Fibroblast of gingiva (primary cell): ENCODE data around the gene CBFA2T3.

Experiments used
- DNase-seq: peaks from one replicate; pipeline ENCODE4 v3.0.0-alpha.2; 2011; ENCODE audit warnings: low read depth

The CBFA2T3 gene

GRCh38 chr16:88962478-88963152 lies 14.4 kb downstream of the CBFA2T3 start:
- DNase-seq = no peak

GRCh38 chr16:88961011-88961410 lies 16.0 kb downstream of the CBFA2T3 start:
- no peak for DNase-seq

- no peak for DNase-seq
These were observed 16.5 kb downstream of the CBFA2T3 start for GRCh38 chr16:88960516-88960915.

GRCh38 chr16:88959022-88959421 lies 18.0 kb downstream of the CBFA2T3 start:
- no peak for DNase-seq

- no peak for DNase-seq
These were observed 19.0 kb downstream of the CBFA2T3 start for GRCh38 chr16:88957887-88958577.

GRCh38 chr16:88957433-88957767 lies 19.6 kb downstream of the CBFA2T3 start:
- no peak for DNase-seq

GRCh38 chr16:88956546-88957432 lies 20.2 kb downstream of the CBFA2T3 start:
- DNase-seq = no peak

GRCh38 chr16:88955906-88956305 lies 21.1 kb downstream of the CBFA2T3 start:
- no peak for DNase-seq

GRCh38 chr16:88953003-88953690 lies 23.9 kb downstream of the CBFA2T3 start:
- no peak for DNase-seq

- DNase-seq = no peak
These were observed 25.0 kb downstream of the CBFA2T3 start for GRCh38 chr16:88951989-88952388.

- no peak for DNase-seq
These were observed 25.5 kb downstream of the CBFA2T3 start for GRCh38 chr16:88951501-88951900.

- DNase-seq = no peak
These were observed 28.1 kb downstream of the CBFA2T3 start for GRCh38 chr16:88948781-88949490.

- no peak for DNase-seq
These were observed 31.5 kb downstream of the CBFA2T3 start for GRCh38 chr16:88945473-88945872.

- no peak for DNase-seq
These were observed 33.3 kb downstream of the CBFA2T3 start for GRCh38 chr16:88943741-88944140.

- DNase-seq = no peak
These were observed 33.8 kb downstream of the CBFA2T3 start for GRCh38 chr16:88943131-88943664.

GRCh38 chr16:88941913-88942909 lies 34.8 kb downstream of the CBFA2T3 start:
- DNase-seq = no peak

GRCh38 chr16:88940862-88941817 lies 35.9 kb downstream of the CBFA2T3 start:
- DNase-seq = no peak

GRCh38 chr16:88939972-88940861 lies 36.8 kb downstream of the CBFA2T3 start:
- no peak for DNase-seq
